ENCODE measurements around the gene SREBF2.

SREBF2 gene

GRCh38 chr22:41888627-41889200 lies 55.8 kb downstream of the SREBF2 start:
- Mint-ChIP-seq H3K9me3 (no peaks in the 10 kb centered on the region), H3K27ac (no peak overlapping the region), H3K36me3 (peaks cover 77% of the 10 kb centered on the region), H3K27me3 (no peaks in the 10 kb centered on the region), H3K4me1 (no peaks in the 10 kb centered on the region), H3K4me3 (no peak overlapping the region)
- CTCF ChIA-PET = interaction anchor here (1.0 to 1.4 kb wide), 2 partner anchors 38 to 52 kb away, joined by 3 read pairs; partner anchors contain the start of gene TNFRSF13C
- DNase-seq = no peak

DNA sequence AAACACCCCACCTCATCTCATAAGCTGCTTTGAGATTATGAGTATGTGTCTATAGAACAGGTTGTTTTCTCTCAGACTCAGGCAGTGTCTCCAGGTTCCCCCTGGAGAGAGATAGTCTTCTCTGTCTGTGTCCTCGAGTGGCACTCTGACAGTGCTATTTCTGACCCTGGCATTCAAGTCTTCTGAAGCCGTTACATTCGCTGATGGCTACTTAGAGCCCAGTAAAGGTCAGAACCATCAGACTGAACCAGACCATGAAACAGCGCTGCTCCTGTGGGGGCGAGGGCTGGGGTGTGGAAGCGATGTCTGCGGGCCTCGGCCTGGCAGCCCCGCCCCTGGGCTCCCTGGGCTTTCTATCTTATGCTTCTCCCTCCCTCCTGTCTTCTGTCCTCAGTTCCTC lies 58.5 kb downstream of the SREBF2 start:
- Mint-ChIP-seq H3K36me3 (peaks cover 66% of the 10 kb centered on the region), H3K4me3 (no peak overlapping the region), H3K27ac (no peak overlapping the region), H3K9me3 (no peaks in the 10 kb centered on the region), H3K27me3 (no peaks in the 10 kb centered on the region), H3K4me1 (no peaks in the 10 kb centered on the region)
- CTCF ChIA-PET = no interaction called here
- DNase-seq = no peak

- CTCF ChIA-PET = no interaction called here
- no peak overlapping the region for H3K4me3 Mint-ChIP-seq
- H3K36me3 Mint-ChIP-seq = peaks cover 66% of the 10 kb centered on the region
- DNase-seq = no peak
- no peak overlapping the region for H3K27ac Mint-ChIP-seq
- H3K27me3 Mint-ChIP-seq = no peaks in the 10 kb centered on the region
- H3K4me1 Mint-ChIP-seq = no peaks in the 10 kb centered on the region
- no peaks in the 10 kb centered on the region for H3K9me3 Mint-ChIP-seq
These were observed 59.8 kb downstream of the SREBF2 start for GRCh38 chr22:41892721-41893120.

GRCh38 chr22:41893591-41894375 lies 60.9 kb downstream of the SREBF2 start:
- DNase-seq = no peak
- no peaks in the 10 kb centered on the region for H3K9me3 Mint-ChIP-seq
- no peaks in the 10 kb centered on the region for H3K27me3 Mint-ChIP-seq
- H3K4me1 Mint-ChIP-seq = no peaks in the 10 kb centered on the region
- CTCF ChIA-PET = no interaction called here
- H3K4me3 Mint-ChIP-seq = no peak overlapping the region
- H3K36me3 Mint-ChIP-seq = peaks cover 63% of the 10 kb centered on the region
- H3K27ac Mint-ChIP-seq = no peak overlapping the region

GRCh38 chr22:41898645-41899044 lies 65.7 kb downstream of the SREBF2 start:
- no peaks in the 10 kb centered on the region for H3K9me3 Mint-ChIP-seq
- H3K27ac Mint-ChIP-seq = no peak overlapping the region
- H3K4me3 Mint-ChIP-seq = no peak overlapping the region
- H3K36me3 Mint-ChIP-seq = peaks cover 57% of the 10 kb centered on the region
- no peaks in the 10 kb centered on the region for H3K27me3 Mint-ChIP-seq
- CTCF ChIA-PET = no interaction called here
- DNase-seq = no peak
- H3K4me1 Mint-ChIP-seq = no peaks in the 10 kb centered on the region

GRCh38 chr22:41899110-41899509 lies 66.2 kb downstream of the SREBF2 start:
- Mint-ChIP-seq H3K4me3 (no peak overlapping the region), H3K36me3 (peaks cover 56% of the 10 kb centered on the region), H3K27me3 (no peaks in the 10 kb centered on the region), H3K27ac (no peak overlapping the region), H3K9me3 (no peaks in the 10 kb centered on the region), H3K4me1 (no peaks in the 10 kb centered on the region)
- no peak for DNase-seq
- CTCF ChIA-PET = no interaction called here

DNA sequence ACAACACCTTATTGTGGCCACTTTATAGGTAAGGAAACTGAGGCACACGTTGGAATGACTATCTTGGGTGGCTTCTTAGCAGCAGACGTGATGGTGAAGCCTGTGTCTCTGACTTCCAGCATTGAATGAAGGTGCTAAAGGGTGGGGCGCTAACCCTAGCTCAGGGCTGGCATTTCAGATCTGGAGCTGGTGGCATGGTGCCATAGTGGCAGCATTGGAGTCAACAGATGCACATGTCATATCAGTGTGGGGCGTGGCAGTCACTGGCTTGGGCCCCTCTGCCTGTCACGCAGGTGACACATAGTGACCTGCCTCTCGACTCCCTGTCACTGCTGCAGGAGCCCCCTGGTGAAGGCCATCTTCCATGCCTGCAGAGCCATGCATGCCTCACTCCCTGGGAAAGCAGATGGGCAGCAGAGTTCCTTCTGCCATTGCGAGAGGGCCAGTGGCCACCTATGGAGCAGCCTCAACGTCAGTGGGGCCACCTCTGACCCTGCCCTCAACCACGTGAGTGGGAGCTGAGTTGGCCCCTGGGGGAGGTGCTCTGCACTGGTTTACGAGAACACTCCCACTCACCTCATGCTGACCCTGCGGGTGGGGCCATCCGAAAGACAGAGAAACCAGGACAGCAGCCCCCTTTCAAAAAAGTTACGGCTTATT lies 67.2 kb downstream of the SREBF2 start:
- H3K27ac Mint-ChIP-seq = no peak overlapping the region
- no peaks in the 10 kb centered on the region for H3K4me1 Mint-ChIP-seq
- no peaks in the 10 kb centered on the region for H3K27me3 Mint-ChIP-seq
- no peak overlapping the region for H3K4me3 Mint-ChIP-seq
- H3K9me3 Mint-ChIP-seq = no peaks in the 10 kb centered on the region
- no peak for DNase-seq
- CTCF ChIA-PET = no interaction called here
- peaks cover 54% of the 10 kb centered on the region for H3K36me3 Mint-ChIP-seq

DNA sequence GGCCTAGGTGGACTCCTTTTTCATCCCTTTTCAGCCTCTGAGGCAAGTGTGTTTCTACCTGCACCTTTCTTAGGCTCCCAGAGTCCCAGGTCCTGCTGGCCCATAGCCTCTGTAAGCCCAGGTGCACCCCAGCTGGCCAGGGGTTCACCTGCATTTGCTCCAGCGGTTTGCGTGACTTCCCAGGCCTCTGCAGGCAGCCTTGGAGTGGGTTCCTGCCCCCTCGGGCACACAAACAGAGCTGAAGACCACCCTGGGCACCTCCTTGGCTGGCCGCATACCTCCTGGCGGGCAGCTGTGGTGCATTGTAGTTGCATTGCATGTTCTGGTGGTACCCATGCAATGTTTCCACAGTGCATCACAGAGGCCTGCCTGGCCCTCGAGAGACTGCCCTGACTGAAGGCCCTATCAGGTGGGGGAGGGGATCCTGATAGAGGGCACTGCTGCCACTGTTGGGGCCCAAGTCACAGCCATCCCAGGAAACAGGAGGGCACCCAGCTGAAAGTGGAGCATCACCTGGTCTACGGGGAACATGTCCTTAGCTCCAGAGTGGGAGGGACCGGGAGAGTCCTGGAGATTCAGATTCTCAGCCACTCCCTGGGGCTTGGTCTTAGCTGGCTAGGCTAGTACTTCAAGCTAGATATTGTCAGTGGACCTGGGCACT lies 67.9 kb downstream of the SREBF2 start:
- CTCF ChIA-PET = interaction anchor here (1.0 kb wide), 1 partner anchor 19 kb away, joined by 3 read pairs; no protein-coding TSS in a partner anchor
- Mint-ChIP-seq H3K27ac (no peak overlapping the region), H3K4me1 (no peaks in the 10 kb centered on the region), H3K27me3 (no peaks in the 10 kb centered on the region), H3K36me3 (peaks cover 58% of the 10 kb centered on the region), H3K9me3 (no peaks in the 10 kb centered on the region), H3K4me3 (no peak overlapping the region)
- no peak for DNase-seq

DNA sequence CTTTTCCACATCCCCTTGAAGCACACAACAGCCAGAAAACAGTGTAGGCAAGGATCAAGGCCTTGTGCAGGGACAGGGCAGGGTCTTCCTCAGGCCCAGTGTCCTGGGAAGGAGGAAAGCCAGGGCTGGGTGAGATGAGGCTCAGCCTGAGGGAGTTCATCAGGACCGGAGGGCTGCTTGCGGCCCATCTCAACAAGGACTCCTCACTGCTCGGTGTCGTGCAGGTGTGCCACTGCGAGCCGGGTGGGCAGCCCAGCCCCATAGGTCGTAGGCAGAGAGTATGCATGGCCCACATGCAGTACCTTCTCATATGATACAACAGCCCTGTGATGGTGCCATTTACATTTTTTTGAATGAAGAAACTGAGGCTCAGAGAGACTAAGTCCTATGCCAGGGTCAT lies 69.1 kb downstream of the SREBF2 start:
- peaks cover 48% of the 10 kb centered on the region for H3K36me3 Mint-ChIP-seq
- H3K4me3 Mint-ChIP-seq = no peak overlapping the region
- peaks cover under 1% of the 10 kb centered on the region for H3K4me1 Mint-ChIP-seq
- peak overlapping the region; percentile 61 for H3K27ac Mint-ChIP-seq
- DNase-seq = no peak
- CTCF ChIA-PET = interaction anchor here (1.0 to 1.6 kb wide), 2 partner anchors 20 to 39 kb away, joined by 3 read pairs; no protein-coding TSS in a partner anchor
- no peaks in the 10 kb centered on the region for H3K27me3 Mint-ChIP-seq
- H3K9me3 Mint-ChIP-seq = no peaks in the 10 kb centered on the region

DNA sequence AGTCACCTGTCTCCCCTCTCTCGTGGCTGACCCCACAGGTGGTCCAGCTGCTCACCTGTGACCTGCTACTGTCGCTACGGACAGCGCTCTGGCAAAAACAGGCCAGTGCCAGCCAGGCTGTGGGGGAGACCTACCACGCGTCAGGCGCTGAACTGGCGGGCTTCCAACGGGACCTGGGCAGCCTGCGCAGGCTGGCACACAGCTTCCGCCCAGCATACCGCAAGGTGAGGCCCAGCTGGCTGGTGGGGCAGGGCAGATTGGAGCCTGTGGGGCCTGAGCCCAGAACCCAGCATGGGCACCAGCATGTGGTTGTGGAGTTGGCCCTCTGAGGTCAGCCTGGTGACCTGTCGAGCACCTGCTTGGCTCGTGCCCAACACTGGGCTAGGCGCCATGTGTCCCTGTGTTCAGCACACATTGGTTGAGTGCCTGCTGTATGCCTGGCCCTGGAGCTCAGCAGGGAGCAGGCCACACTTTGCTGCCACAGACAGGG lies 70.1 kb downstream of the SREBF2 start:
- H3K36me3 Mint-ChIP-seq = peaks cover 40% of the 10 kb centered on the region
- CTCF ChIA-PET = interaction anchor here (1.6 kb wide), 1 partner anchor 38 kb away, joined by 3 read pairs; no protein-coding TSS in a partner anchor
- no peaks in the 10 kb centered on the region for H3K9me3 Mint-ChIP-seq
- H3K4me3 Mint-ChIP-seq = no peak overlapping the region
- H3K27ac Mint-ChIP-seq = no peak overlapping the region
- H3K27me3 Mint-ChIP-seq = no peaks in the 10 kb centered on the region
- peaks cover 7% of the 10 kb centered on the region for H3K4me1 Mint-ChIP-seq
- no peak for DNase-seq

DNA sequence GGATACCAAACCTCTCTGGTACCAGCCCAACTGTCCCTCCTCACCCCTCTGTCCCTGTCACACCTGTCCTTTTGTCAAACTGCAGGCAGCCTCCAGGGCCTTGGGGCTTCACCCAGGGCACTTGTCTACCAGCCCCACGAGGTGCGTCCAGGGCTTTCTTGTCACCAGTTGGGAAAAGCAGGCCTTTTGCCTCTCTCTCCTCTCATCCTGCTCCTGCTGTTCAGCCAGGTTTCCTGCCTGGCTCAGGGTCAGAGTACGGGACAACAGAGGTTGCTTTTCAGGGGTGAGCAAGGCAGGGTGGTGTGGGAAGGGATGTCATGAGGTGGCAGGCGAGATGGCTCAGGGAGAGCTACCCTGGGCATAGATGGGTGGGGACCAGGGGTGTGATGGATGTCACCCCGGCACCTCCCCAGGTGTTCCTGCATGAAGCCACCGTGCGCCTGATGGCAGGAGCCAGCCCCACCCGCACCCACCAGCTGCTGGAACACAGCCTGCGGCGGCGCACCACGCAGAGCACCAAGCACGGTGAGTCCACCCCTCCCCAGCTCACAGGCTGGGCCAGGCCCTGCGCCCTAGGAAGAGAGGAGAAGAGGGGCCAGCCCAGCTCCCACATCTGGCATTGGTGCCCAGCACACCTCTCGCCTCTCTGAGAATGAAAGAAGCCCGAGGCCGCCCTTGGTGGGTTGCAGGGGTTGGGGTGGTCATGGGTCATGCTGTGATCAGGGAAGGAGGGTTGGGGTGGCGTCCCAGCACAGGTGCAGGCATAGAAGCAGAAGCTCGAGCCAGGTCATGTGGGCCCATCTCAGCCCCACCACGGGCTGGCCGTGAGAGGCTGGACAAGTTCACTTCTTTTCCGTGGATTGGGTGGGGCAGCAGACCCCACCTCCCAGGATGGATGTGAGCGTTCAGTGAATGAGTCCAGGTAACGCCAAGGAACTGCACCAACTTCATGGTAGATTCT lies 71.8 kb downstream of the SREBF2 start:
- Mint-ChIP-seq H3K27ac (no peak overlapping the region), H3K4me1 (peaks cover 22% of the 10 kb centered on the region), H3K36me3 (peaks cover 33% of the 10 kb centered on the region), H3K4me3 (no peak overlapping the region), H3K27me3 (peaks cover 17% of the 10 kb centered on the region), H3K9me3 (no peaks in the 10 kb centered on the region)
- CTCF ChIA-PET = interaction anchor here (1.3 kb wide), 1 partner anchor 52 kb away, joined by 4 read pairs; no protein-coding TSS in a partner anchor
- no peak for DNase-seq

- peaks cover 25% of the 10 kb centered on the region for H3K27me3 Mint-ChIP-seq
- H3K9me3 Mint-ChIP-seq = no peaks in the 10 kb centered on the region
- H3K4me1 Mint-ChIP-seq = peaks cover 22% of the 10 kb centered on the region
- no peak overlapping the region for H3K4me3 Mint-ChIP-seq
- H3K27ac Mint-ChIP-seq = peak overlapping the region; percentile 76
- H3K36me3 Mint-ChIP-seq = peaks cover 26% of the 10 kb centered on the region
- DNase-seq = no peak
- CTCF ChIA-PET = interaction anchor here (1.3 kb wide), 1 partner anchor 52 kb away, joined by 4 read pairs; no protein-coding TSS in a partner anchor
These were observed 72.7 kb downstream of the SREBF2 start for GRCh38 chr22:41905411-41906202.
